ENCODE measurements around the gene CRY2.

CRY2 gene

GRCh38 chr11:45844822-45845578 lies 2.3 kb upstream of the CRY2 start:
- Histone ChIP-seq H3K36me3 (ENCODE audit: control insufficient read depth, insufficient read depth, low read length) (no peaks in the 10 kb centered on the region), H3K9me3 (ENCODE audit: control insufficient read depth, low read length) (no peaks in the 10 kb centered on the region), H3K27me3 (ENCODE audit: control insufficient read depth, insufficient read depth, low read length) (no peaks in the 10 kb centered on the region), H3K4me1 (ENCODE audit: control insufficient read depth, insufficient read depth, low read length) (peaks cover 20% of the 10 kb centered on the region), H3K9ac (ENCODE audit: low read length) (no peak overlapping the region), H3K4me3 (ENCODE audit: low read length) (no peak overlapping the region)

GRCh38 chr11:45846174-45846675 lies 1.1 kb upstream of the CRY2 start:
- Histone ChIP-seq H3K9me3 (ENCODE audit: control insufficient read depth, low read length) (no peaks in the 10 kb centered on the region), H3K36me3 (ENCODE audit: control insufficient read depth, insufficient read depth, low read length) (no peaks in the 10 kb centered on the region), H3K27me3 (ENCODE audit: control insufficient read depth, insufficient read depth, low read length) (no peaks in the 10 kb centered on the region), H3K4me1 (ENCODE audit: control insufficient read depth, insufficient read depth, low read length) (peaks cover 26% of the 10 kb centered on the region), H3K9ac (ENCODE audit: low read length) (peak overlapping the region; percentile 53), H3K4me3 (ENCODE audit: low read length) (no peak overlapping the region)

GRCh38 chr11:45847911-45848316 lies 639 bp downstream of the CRY2 start:
- H3K4me1 ChIP-seq (ENCODE audit: control insufficient read depth, insufficient read depth, low read length) = peaks cover 38% of the 10 kb centered on the region
- H3K9ac ChIP-seq (ENCODE audit: low read length) = peak overlapping the region; percentile 90
- no peaks in the 10 kb centered on the region for H3K36me3 ChIP-seq (ENCODE audit: control insufficient read depth, insufficient read depth, low read length)
- no peaks in the 10 kb centered on the region for H3K9me3 ChIP-seq (ENCODE audit: control insufficient read depth, low read length)
- H3K4me3 ChIP-seq (ENCODE audit: low read length) = peak overlapping the region; percentile 94
- no peaks in the 10 kb centered on the region for H3K27me3 ChIP-seq (ENCODE audit: control insufficient read depth, insufficient read depth, low read length)

GRCh38 chr11:45848654-45849081 lies 1.4 kb downstream of the CRY2 start:
- peaks cover 41% of the 10 kb centered on the region for H3K4me1 ChIP-seq (ENCODE audit: control insufficient read depth, insufficient read depth, low read length)
- H3K27me3 ChIP-seq (ENCODE audit: control insufficient read depth, insufficient read depth, low read length) = no peaks in the 10 kb centered on the region
- H3K4me3 ChIP-seq (ENCODE audit: low read length) = peak overlapping the region; percentile 94
- H3K9ac ChIP-seq (ENCODE audit: low read length) = peak overlapping the region; percentile 90
- no peaks in the 10 kb centered on the region for H3K36me3 ChIP-seq (ENCODE audit: control insufficient read depth, insufficient read depth, low read length)
- no peaks in the 10 kb centered on the region for H3K9me3 ChIP-seq (ENCODE audit: control insufficient read depth, low read length)

- Histone ChIP-seq H3K9ac (ENCODE audit: low read length) (no peak overlapping the region), H3K4me3 (ENCODE audit: low read length) (no peak overlapping the region), H3K4me1 (ENCODE audit: control insufficient read depth, insufficient read depth, low read length) (peaks cover 45% of the 10 kb centered on the region), H3K36me3 (ENCODE audit: control insufficient read depth, insufficient read depth, low read length) (no peaks in the 10 kb centered on the region), H3K27me3 (ENCODE audit: control insufficient read depth, insufficient read depth, low read length) (no peaks in the 10 kb centered on the region), H3K9me3 (ENCODE audit: control insufficient read depth, low read length) (no peaks in the 10 kb centered on the region)
Observed at GRCh38 chr11:45850446-45850845, 3.2 kb downstream of the CRY2 start.

GRCh38 chr11:45851228-45851627 lies 4.0 kb downstream of the CRY2 start:
- H3K36me3 ChIP-seq (ENCODE audit: control insufficient read depth, insufficient read depth, low read length) = no peaks in the 10 kb centered on the region
- no peak overlapping the region for H3K9ac ChIP-seq (ENCODE audit: low read length)
- peaks cover 44% of the 10 kb centered on the region for H3K4me1 ChIP-seq (ENCODE audit: control insufficient read depth, insufficient read depth, low read length)
- no peaks in the 10 kb centered on the region for H3K27me3 ChIP-seq (ENCODE audit: control insufficient read depth, insufficient read depth, low read length)
- H3K9me3 ChIP-seq (ENCODE audit: control insufficient read depth, low read length) = no peaks in the 10 kb centered on the region
- no peak overlapping the region for H3K4me3 ChIP-seq (ENCODE audit: low read length)

GRCh38 chr11:45852018-45852711 lies 4.9 kb downstream of the CRY2 start:
- H3K27me3 ChIP-seq (ENCODE audit: control insufficient read depth, insufficient read depth, low read length) = no peaks in the 10 kb centered on the region
- peaks cover 42% of the 10 kb centered on the region for H3K4me1 ChIP-seq (ENCODE audit: control insufficient read depth, insufficient read depth, low read length)
- no peak overlapping the region for H3K9ac ChIP-seq (ENCODE audit: low read length)
- H3K36me3 ChIP-seq (ENCODE audit: control insufficient read depth, insufficient read depth, low read length) = no peaks in the 10 kb centered on the region
- no peak overlapping the region for H3K4me3 ChIP-seq (ENCODE audit: low read length)
- no peaks in the 10 kb centered on the region for H3K9me3 ChIP-seq (ENCODE audit: control insufficient read depth, low read length)

- no peaks in the 10 kb centered on the region for H3K9me3 ChIP-seq (ENCODE audit: control insufficient read depth, low read length)
- no peaks in the 10 kb centered on the region for H3K36me3 ChIP-seq (ENCODE audit: control insufficient read depth, insufficient read depth, low read length)
- no peaks in the 10 kb centered on the region for H3K27me3 ChIP-seq (ENCODE audit: control insufficient read depth, insufficient read depth, low read length)
- no peak overlapping the region for H3K4me3 ChIP-seq (ENCODE audit: low read length)
- peaks cover 47% of the 10 kb centered on the region for H3K4me1 ChIP-seq (ENCODE audit: control insufficient read depth, insufficient read depth, low read length)
- no peak overlapping the region for H3K9ac ChIP-seq (ENCODE audit: low read length)
Observed at GRCh38 chr11:45852712-45853101, 5.4 kb downstream of the CRY2 start.

- Histone ChIP-seq H3K4me3 (ENCODE audit: low read length) (no peak overlapping the region), H3K27me3 (ENCODE audit: control insufficient read depth, insufficient read depth, low read length) (no peaks in the 10 kb centered on the region), H3K9ac (ENCODE audit: low read length) (no peak overlapping the region), H3K4me1 (ENCODE audit: control insufficient read depth, insufficient read depth, low read length) (peaks cover 51% of the 10 kb centered on the region), H3K9me3 (ENCODE audit: control insufficient read depth, low read length) (no peaks in the 10 kb centered on the region), H3K36me3 (ENCODE audit: control insufficient read depth, insufficient read depth, low read length) (no peaks in the 10 kb centered on the region)
Observed at GRCh38 chr11:45853332-45854219, 6.3 kb downstream of the CRY2 start.

- Histone ChIP-seq H3K4me3 (ENCODE audit: low read length) (no peak overlapping the region), H3K27me3 (ENCODE audit: control insufficient read depth, insufficient read depth, low read length) (no peaks in the 10 kb centered on the region), H3K36me3 (ENCODE audit: control insufficient read depth, insufficient read depth, low read length) (peaks cover 5% of the 10 kb centered on the region), H3K4me1 (ENCODE audit: control insufficient read depth, insufficient read depth, low read length) (peaks cover 63% of the 10 kb centered on the region), H3K9ac (ENCODE audit: low read length) (no peak overlapping the region), H3K9me3 (ENCODE audit: control insufficient read depth, low read length) (no peaks in the 10 kb centered on the region)
Observed at GRCh38 chr11:45855308-45855707, 8.0 kb downstream of the CRY2 start.

- Histone ChIP-seq H3K9me3 (ENCODE audit: control insufficient read depth, low read length) (no peaks in the 10 kb centered on the region), H3K4me1 (ENCODE audit: control insufficient read depth, insufficient read depth, low read length) (peaks cover 59% of the 10 kb centered on the region), H3K27me3 (ENCODE audit: control insufficient read depth, insufficient read depth, low read length) (no peaks in the 10 kb centered on the region), H3K36me3 (ENCODE audit: control insufficient read depth, insufficient read depth, low read length) (peaks cover 5% of the 10 kb centered on the region), H3K4me3 (ENCODE audit: low read length) (no peak overlapping the region), H3K9ac (ENCODE audit: low read length) (no peak overlapping the region)
Observed at GRCh38 chr11:45856044-45856468, 8.8 kb downstream of the CRY2 start.

All from mucosa of stomach (tissue), 1 donor.